HG03457 (cell line): ENCODE data around the gene ATL2.

Source experiments
- ATAC-seq: cut with Tn5 transposase; IDR thresholded peaks from one replicate; pipeline ENCODE4 v1.9.1; 2021; ENCODE audit warnings: moderate number of reproducible peaks; ENCODE audit not compliant: unreplicated experiment

Gene ATL2

DNA sequence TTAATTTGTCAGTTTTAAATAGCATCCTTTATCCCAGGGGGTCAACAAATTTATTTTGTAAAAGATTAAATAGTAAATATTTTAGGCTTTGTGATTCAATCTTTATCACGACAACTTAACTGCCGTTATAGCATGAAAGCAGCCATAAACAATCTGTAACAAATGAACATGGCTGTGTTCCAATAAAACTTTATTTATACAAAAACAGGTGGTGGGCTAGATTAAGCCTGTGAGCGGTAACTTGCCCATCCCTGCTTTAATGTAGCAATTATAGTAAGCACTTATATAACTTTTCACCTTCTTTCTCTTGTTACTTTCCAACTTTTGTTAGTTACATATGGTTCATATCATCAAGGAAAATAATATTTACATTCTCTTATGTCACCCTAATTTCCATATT, 121.9 kb downstream of the ATL2 start:
- ATAC-seq: no peak

GRCh38 chr2:38254796-38255195, 122.3 kb downstream of the ATL2 start:
- no peak for ATAC-seq

- ATAC-seq: no peak
Observed at GRCh38 chr2:38251940-38252339, 125.1 kb downstream of the ATL2 start.

- no peak for ATAC-seq
Observed at GRCh38 chr2:38248707-38249106, 128.4 kb downstream of the ATL2 start.

DNA sequence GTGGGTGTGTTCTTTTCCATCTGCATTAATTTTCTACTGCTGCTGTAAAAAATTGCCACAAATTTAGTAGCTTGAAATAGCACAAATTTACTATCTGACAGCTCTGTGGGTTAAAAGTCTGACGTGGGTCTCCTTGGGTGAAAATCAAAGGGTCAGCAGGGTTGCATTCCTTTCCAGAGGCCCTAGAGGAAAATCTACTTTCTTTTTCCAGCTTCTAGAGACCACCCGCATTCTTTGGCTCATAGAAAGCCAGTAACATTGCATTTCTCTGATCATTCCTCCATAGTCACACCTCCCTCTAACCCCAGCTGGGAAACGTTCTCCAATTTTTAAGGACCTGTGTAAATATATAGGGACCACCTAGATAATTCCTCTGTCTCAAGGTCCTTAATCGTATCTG, 128.8 kb downstream of the ATL2 start:
- no peak for ATAC-seq

DNA sequence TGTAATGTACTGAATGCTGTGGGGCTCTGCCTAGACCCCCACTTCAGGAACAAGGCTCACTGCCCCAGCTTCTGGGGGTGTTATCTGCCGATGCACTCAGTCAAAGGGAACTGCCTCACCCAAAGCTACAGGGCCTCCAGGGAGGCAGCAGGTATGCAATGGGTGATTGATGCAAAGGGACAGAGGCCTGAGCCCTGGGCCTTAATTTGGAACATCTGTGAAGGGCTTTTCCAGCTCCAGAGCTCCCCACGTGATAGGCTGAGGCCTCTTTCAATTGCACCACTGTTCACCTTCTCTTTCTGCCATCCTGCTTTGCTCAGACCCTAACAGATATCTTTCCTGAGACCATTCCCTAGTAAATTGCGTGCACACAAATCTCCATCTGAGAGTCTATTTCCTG, 131.0 kb downstream of the ATL2 start:
- ATAC-seq: no peak

GRCh38 chr2:38245114-38245641, 131.9 kb downstream of the ATL2 start:
- no peak for ATAC-seq

GRCh38 chr2:38244301-38244700, 132.8 kb downstream of the ATL2 start:
- ATAC-seq: no peak
